Activated T-helper 2 cell treated with anti-CD3 and anti-CD28 coated beads, Interferon-gamma antibody, Interleukin-2, Interleukin-4, amounts not matched to agents 10 μg/mL and 5 μg/mL and 100 μg/mL, durations not matched to agents 14 hours and 24 hours and 36 hours (primary cell): Measurements from ENCODE around the gene SMCO4. TPM values are rescaled to one million over a fixed set of nuclear protein-coding genes. Genes with fewer than 3 reads are reported as not detected.
A peak's percentile ranks its signal among the peaks of the same experiment; 100 is the strongest.
"Not testable (repeated sequence)": the region's sequence is repeated elsewhere in the genome, so short reads cannot be mapped to it uniquely, and the experiment has no call there.

Experiments used
- DNase-seq: peaks from one replicate; pipeline ENCODE4 v3.0.0; 2021; ENCODE audit warnings: low spot score
- H3K27ac Mint-ChIP-seq: one replicate; pipeline ENCODE4 v1.8.0; 2021; ENCODE audit warnings: mixed read lengths
- H3K27me3 Mint-ChIP-seq: one replicate; pipeline ENCODE4 v1.8.0; 2021; ENCODE audit warnings: low read depth, mixed read lengths
- H3K36me3 Mint-ChIP-seq: one replicate; pipeline ENCODE4 v1.8.0; 2021; ENCODE audit warnings: low read depth, mixed read lengths
- H3K4me1 Mint-ChIP-seq: one replicate; pipeline ENCODE4 v1.8.0; 2021; ENCODE audit warnings: low read depth, mixed read lengths
- H3K4me3 Mint-ChIP-seq: one replicate; pipeline ENCODE4 v1.8.0; 2021; ENCODE audit warnings: low read depth, mild to moderate bottlenecking, moderate library complexity, mixed read lengths
- H3K9me3 Mint-ChIP-seq: one replicate; pipeline ENCODE4 v1.8.0; 2021; ENCODE audit warnings: mixed read lengths
- intact Hi-C: fragments of 100-400 bp; cut with micrococcal nuclease; formaldehyde crosslinking; loops from one replicate; pipeline ENCODE4 v1.15.1; 2023
- total RNA-seq: library from RNA; stranded (reverse); gene quantifications from 2 replicates; pipeline ENCODE4 v1.2.3, GENCODE V29; 2022

The SMCO4 gene
- total RNA-seq, 1 donor from 2014 or later: 41.5 TPM

DNA sequence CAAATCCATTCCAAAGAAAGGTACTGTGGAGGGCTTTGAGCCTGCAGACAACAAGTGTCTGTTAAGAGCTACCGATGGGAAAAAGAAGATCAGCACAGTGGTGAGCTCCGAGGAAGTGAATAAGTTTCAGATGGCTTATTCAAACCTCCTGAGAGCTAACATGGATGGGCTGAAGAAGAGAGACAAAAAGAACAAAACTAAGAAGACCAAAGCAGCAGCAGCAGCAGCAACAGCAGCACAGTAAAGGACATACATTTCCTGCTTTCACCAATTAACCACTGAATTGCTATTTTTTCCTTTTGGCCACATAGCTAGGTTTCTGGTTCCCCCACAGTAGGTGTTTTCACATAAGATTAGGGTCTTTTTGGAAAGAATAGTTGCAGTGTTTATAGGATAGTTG, 7.6 kb downstream of the SMCO4 start:
- DNase-seq, H3K27me3 Mint-ChIP-seq, H3K36me3 Mint-ChIP-seq, H3K27ac Mint-ChIP-seq, H3K9me3 Mint-ChIP-seq: not testable (repeated sequence)
- H3K4me1 Mint-ChIP-seq: peaks cover 61% of the 10 kb centered on the region
- peak overlapping the region; percentile 37 for H3K4me3 Mint-ChIP-seq
- intact Hi-C loops: loop anchor here (10.0 kb wide), 1 partner anchor 599 kb away; no protein-coding TSS in a partner anchor

DNA sequence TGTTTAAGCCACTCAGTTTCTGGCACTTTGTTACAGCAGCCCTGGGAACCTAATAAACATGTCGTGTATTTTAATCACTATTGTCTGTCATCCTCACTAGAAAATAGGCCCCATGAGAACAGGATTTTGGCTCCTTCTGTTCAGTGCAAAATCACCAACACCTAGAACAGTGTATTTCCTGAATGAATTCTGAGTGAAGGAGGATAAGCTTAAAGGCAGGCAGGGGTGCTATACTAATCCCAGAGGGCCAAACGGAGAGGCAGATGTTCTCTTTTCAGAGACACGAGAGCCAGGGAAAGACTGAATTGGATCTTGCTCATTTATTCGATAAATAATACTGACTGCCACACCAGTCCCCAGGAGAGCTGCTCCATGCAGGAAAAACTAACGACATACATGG, 10.4 kb downstream of the SMCO4 start:
- intact Hi-C loops: loop anchor here (1.0 to 10.0 kb wide), 6 partner anchors 9 to 602 kb away; partner anchors contain the start of gene CEP295
- no peaks in the 10 kb centered on the region for H3K9me3 Mint-ChIP-seq
- no peak for DNase-seq
- H3K27ac Mint-ChIP-seq: peak overlapping the region; percentile 46
- H3K4me1 Mint-ChIP-seq: peaks cover 79% of the 10 kb centered on the region
- peaks cover 3% of the 10 kb centered on the region for H3K36me3 Mint-ChIP-seq
- H3K27me3 Mint-ChIP-seq: no peaks in the 10 kb centered on the region
- H3K4me3 Mint-ChIP-seq: no peak overlapping the region

DNA sequence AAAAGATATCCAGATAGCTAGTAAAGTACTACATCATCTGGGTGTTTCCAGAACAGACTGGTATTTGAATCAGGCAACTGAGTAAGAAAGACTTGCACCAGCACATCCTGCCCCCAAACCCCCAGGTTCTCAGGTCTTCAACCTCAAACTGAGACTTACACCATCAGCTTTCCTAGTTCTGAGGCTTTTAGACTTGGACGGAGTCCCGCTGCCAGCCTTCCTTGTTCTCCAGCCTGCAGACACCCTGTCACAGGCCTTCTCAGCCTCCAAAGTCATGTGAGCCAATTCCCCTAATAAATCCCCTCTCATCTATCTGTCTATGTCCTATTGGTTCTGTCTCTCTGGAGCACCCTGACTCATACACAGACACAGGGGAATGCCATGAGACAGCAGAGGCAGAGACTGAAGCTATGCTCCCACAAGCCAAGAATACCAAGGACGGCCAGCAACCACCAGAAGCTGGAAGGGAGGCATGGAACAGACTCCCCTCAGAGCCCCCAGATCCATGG, 10.9 kb downstream of the SMCO4 start:
- intact Hi-C loops: loop anchor here (1.0 to 10.0 kb wide), 6 partner anchors 8 to 602 kb away; partner anchors contain the start of gene CEP295
- Mint-ChIP-seq H3K4me3 (no peak overlapping the region), H3K36me3 (peaks cover 3% of the 10 kb centered on the region), H3K27me3 (no peaks in the 10 kb centered on the region), H3K4me1 (peaks cover 75% of the 10 kb centered on the region), H3K9me3 (no peaks in the 10 kb centered on the region), H3K27ac (peak overlapping the region; percentile 46)
- DNase-seq: no peak

DNA sequence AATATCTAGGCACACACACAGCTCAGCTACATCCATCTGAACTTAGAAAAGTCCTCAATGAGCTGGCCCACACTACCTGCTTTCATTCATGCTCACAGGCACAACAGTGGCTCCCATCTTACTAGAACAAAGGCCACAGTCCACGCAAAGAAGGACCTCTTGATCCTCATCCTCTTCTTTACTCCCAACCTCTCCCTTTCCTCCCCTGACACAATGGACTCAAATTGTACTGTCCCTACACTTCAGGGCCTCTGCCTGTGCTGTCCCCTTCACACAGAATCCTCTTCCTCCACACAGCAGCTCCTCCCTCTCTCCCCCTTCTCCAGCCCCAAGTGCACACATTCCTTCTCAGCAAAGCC, 12.7 kb downstream of the SMCO4 start:
- no peaks in the 10 kb centered on the region for H3K9me3 Mint-ChIP-seq
- peaks cover 78% of the 10 kb centered on the region for H3K4me1 Mint-ChIP-seq
- peak overlapping the region; percentile 27 for H3K4me3 Mint-ChIP-seq
- intact Hi-C loops: loop anchor here (1.0 to 10.0 kb wide), 4 partner anchors 9 to 604 kb away; partner anchors contain the start of gene CEP295
- no peaks in the 10 kb centered on the region for H3K27me3 Mint-ChIP-seq
- H3K27ac Mint-ChIP-seq: peak overlapping the region; percentile 80
- no peak for DNase-seq
- H3K36me3 Mint-ChIP-seq: peaks cover 3% of the 10 kb centered on the region

DNA sequence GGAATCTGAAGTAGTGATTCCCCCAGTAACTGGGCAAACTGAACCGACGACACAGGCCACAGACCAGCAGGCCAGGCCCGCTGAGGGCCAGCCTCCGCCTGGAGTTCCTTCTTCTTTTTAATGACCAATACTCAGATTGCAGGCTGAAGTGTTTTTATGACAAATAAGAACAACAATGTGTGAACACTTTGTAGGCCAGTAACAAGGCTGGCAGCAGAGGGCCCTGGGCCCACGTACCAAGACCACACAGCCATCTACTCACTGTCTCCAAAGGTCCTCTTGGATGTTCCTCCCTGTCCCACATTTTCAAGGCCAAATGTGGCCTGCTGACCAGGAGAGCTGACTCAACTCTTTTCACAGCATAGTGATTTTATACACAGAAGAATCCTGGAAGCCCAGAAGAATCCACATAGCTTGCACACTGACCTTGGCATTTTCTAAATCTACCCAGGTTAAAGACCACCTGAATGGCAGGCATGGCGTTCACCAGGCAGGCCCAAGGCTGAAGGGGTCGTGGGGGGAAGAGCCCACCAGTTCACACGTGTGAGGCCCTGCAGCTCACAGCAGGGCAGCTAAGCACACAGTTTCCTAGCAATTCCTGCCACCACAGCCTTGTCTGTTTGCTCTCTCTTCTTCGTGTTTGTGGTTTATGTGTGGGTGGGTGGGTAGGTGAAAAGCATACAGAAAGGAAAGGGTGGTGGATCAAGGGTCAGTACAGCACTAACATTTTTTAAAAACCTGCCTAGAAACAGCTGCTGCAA, 13.3 kb downstream of the SMCO4 start:
- Mint-ChIP-seq H3K9me3 (no peaks in the 10 kb centered on the region), H3K27ac (peak overlapping the region; percentile 80), H3K27me3 (no peaks in the 10 kb centered on the region), H3K36me3 (peaks cover 3% of the 10 kb centered on the region), H3K4me1 (peaks cover 78% of the 10 kb centered on the region), H3K4me3 (peak overlapping the region; percentile 32)
- intact Hi-C loops: loop anchor here (1.0 to 10.0 kb wide), 5 partner anchors 9 to 605 kb away; partner anchors contain the start of genes CEP295 and SLC36A4
- DNase-seq: no peak

DNA sequence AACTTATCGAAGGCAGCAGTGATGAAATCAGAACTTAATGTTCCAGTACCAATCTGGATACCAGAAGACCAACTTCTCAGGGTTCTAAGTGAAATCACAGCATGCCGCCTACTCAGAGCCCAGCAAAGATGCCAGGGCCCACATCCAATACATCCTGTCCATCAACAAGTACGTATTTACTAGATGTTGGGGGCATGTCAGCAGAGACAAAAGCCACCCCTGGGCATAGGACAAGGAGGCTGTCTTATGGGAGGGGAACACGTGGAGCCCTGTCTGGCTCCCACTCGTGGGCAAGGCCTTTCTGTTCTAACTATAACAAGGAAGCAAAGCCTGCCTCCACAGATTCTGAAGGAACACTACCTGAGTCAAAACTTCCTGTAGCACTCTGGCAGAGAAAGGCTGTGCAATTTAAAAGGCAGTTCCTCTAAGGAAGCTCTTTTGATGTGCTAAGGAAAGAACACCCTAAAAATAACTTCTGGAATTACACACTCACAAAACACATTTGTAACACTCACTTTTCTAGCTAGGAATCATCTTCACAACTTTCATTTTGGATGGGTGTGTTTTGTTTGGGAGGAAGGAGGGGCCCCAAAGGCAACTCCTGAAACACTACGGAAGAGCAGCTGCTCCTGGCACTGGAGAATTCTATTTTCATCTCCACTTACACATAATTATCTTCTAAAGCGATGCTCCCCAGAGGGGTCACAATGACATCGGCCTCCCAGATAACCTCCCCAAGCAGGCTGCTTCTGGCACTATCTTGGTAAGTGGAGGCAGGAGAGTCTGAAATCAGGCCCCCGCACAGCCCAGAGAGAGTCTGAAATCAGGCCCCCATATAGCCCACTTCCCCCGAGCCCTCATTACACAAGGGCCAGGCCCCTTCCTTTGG, 14.2 kb downstream of the SMCO4 start:
- intact Hi-C loops: loop anchor here (5.0 kb wide), 1 partner anchor 332 kb away; the partner anchor contains the start of gene SLC36A4
- peak overlapping the region; percentile 80 for H3K27ac Mint-ChIP-seq
- peaks cover 86% of the 10 kb centered on the region for H3K4me1 Mint-ChIP-seq
- peak overlapping the region; percentile 18 for H3K4me3 Mint-ChIP-seq
- no peak for DNase-seq
- H3K9me3 Mint-ChIP-seq: no peaks in the 10 kb centered on the region
- peaks cover 11% of the 10 kb centered on the region for H3K36me3 Mint-ChIP-seq
- H3K27me3 Mint-ChIP-seq: no peaks in the 10 kb centered on the region

DNA sequence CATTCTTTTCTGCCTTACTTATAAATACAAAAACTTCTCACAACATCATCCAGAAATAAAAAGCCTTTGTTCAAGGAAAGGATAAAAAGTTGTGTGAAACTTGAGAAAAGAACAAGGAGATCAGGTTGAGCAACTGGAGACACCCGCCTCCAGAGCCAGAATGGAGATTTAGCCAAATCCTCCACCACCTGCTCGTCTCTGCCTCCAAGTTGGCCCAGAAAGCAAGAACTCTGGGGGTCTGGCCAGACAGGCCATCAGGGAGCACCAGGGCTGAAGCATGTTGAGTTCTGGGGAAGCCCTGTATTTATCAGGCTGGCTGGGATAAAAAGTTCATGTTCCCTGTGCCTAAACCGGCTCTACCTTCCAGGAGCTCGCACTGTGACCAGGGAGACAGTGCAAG, 14.9 kb downstream of the SMCO4 start:
- no peaks in the 10 kb centered on the region for H3K9me3 Mint-ChIP-seq
- DNase-seq: no peak
- H3K4me3 Mint-ChIP-seq: no peak overlapping the region
- intact Hi-C loops: loop anchor here (5.0 kb wide), 1 partner anchor 331 kb away; the partner anchor contains the start of gene SLC36A4
- peaks cover 89% of the 10 kb centered on the region for H3K4me1 Mint-ChIP-seq
- no peak overlapping the region for H3K27ac Mint-ChIP-seq
- no peaks in the 10 kb centered on the region for H3K27me3 Mint-ChIP-seq
- peaks cover 15% of the 10 kb centered on the region for H3K36me3 Mint-ChIP-seq

DNA sequence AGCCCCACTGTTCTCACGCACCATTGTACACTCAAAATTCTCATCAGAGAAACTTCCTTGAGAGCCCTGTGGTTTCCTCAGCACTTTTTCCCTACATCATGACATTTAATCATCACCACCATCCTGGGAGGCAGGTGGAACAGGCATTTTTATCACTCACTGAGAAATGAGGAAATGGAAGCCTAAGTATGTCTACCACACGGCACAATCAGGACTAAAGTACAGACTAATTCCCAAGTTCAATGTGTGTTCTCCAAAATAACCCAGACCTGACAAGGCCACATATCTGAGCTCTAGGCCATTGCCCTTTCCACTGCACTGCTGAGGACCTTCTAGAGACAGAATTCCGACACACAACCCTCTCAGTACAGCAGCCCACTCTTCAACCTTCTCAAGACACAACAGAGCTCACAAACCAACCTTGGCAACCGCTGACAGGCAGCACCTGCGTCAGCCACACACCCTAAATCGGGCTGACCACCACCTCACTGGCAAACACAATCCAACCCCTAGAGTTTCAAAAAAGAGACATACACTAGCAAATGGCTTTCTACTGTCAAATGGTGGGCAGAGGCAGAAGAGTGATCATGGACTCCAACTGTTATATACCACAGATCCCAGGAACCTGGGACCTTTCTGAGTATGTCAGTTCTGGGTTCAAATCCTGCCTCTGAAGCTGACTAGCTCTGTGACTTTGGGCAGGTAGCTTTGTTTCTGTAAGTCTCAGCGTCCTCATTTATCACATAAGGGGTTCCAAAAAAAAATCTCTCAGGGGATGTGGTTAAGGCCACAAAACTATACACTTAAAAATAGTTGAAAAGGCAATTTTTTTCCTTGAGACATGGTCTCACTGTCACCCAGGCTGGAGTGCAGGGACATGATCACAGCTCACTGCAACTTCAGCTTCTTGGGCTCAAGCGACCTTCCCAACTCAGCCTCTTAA, 16.3 kb downstream of the SMCO4 start:
- no peak for DNase-seq
- Mint-ChIP-seq H3K9me3 (no peaks in the 10 kb centered on the region), H3K27ac (peak overlapping the region; percentile 40), H3K36me3 (peaks cover 22% of the 10 kb centered on the region), H3K27me3 (no peaks in the 10 kb centered on the region), H3K4me1 (peaks cover 89% of the 10 kb centered on the region), H3K4me3 (no peak overlapping the region)
- intact Hi-C loops: loop anchor here (5.0 kb wide), 1 partner anchor 330 kb away; the partner anchor contains the start of gene SLC36A4

DNA sequence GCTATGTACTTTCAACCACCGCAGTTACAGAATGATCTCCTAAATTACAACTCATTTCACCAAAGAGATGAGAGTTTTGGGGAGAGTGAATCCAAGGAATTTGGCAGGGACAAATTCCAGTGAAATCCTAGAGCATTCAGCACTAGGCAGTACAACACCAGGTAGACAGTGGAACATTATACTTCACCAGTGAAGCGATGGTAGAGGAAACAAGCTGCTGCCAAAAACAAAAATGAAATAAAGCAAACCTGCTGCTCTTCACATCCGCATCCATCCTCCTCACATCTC, 16.9 kb downstream of the SMCO4 start:
- DNase-seq: no peak
- Mint-ChIP-seq H3K4me3 (no peak overlapping the region), H3K36me3 (peaks cover 19% of the 10 kb centered on the region), H3K9me3 (no peaks in the 10 kb centered on the region), H3K4me1 (peaks cover 90% of the 10 kb centered on the region), H3K27ac (peak overlapping the region; percentile 78), H3K27me3 (no peaks in the 10 kb centered on the region)
- intact Hi-C loops: loop anchor here (5.0 kb wide), 1 partner anchor 329 kb away; the partner anchor contains the start of gene SLC36A4

DNA sequence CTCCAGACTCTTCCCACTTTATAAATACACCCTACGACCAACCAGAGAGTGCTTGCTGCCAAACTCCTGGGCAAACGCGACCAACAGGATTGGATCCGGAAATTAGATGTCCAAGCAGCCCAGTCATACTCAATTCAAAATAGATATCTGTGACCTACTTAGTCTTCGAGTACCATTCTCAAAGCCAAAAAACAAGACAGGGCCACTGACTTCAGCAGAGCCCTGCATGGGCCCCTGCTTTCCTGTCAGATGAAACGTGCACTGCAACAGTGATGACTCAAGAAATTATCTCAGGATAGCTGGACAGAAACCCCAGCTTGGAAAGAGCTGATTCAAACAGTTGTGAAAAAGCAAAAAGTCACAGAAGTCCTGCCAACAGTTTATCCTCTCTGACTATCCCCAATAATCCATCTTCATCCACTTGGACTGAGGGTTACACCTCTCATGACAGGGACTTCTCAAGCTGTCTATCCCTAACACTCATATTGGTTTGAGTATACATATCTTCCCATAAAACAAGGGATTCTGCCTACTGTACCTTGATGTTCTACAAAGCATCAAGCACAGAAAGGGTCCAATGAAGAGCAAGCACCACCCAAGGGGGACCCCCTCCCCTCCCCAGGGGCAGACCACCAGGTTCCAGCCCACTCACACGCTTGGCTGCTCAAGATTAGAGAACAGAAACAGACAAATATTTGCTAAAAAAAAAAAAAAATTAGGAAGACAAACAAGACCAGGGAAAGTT, 17.4 kb downstream of the SMCO4 start:
- intact Hi-C loops: loop anchor here (1.0 to 5.0 kb wide), 2 partner anchors 18 to 328 kb away; partner anchors contain the start of genes SLC36A4 and SMCO4
- H3K27me3 Mint-ChIP-seq: no peaks in the 10 kb centered on the region
- no peaks in the 10 kb centered on the region for H3K9me3 Mint-ChIP-seq
- no peak for DNase-seq
- H3K27ac Mint-ChIP-seq: peak overlapping the region; percentile 78
- H3K4me1 Mint-ChIP-seq: peaks cover 90% of the 10 kb centered on the region
- peak overlapping the region; percentile 4 for H3K4me3 Mint-ChIP-seq
- peaks cover 19% of the 10 kb centered on the region for H3K36me3 Mint-ChIP-seq

DNA sequence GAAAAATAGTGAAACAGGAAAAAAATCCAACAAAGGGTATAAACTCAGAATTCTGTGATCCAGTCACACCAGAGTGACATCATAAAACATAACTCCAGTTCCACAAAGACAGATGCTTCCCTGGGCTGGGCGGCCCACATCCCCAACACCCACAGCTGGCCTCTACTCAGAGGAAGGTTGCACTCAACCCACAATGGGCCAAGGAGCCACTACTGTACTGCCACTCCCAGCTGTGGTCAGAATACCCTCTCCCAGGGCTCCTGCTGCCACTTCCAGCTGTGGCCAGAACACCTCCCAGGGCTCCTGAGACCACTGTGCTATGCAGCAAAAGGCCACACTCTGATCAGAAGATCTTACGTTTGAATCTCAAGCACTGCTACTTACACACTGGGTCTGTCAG, 18.3 kb downstream of the SMCO4 start:
- Mint-ChIP-seq H3K36me3 (peaks cover 19% of the 10 kb centered on the region), H3K27ac (peak overlapping the region; percentile 50), H3K27me3 (no peaks in the 10 kb centered on the region), H3K4me3 (no peak overlapping the region), H3K9me3 (no peaks in the 10 kb centered on the region), H3K4me1 (peaks cover 90% of the 10 kb centered on the region)
- intact Hi-C loops: loop anchor here (1.0 to 5.0 kb wide), 3 partner anchors 7 to 328 kb away; partner anchors contain the start of genes SLC36A4 and SMCO4
- DNase-seq: no peak
